GM12878 (cell line): Measurements from ENCODE around the gene UPF1. TPM values are rescaled to one million over a fixed set of nuclear protein-coding genes. Genes with fewer than 3 reads are reported as not detected.

Experiments
- ATAC-seq: fragments of 200-7000 bp; cut with Tn5 transposase; 3 replicates; pipeline ENCODE4 v1.9.1; 2020; ENCODE audit warnings: mild to moderate bottlenecking, moderate library complexity
- BruUV-seq: library from RNA; stranded (reverse); fragments of 400-500 nt; replicated peaks from 2 replicates; lab custom pipeline; 2021; lab: Mats Ljungman, UMichigan
- CTCF ChIA-PET: fragments of 300-600 bp; sonication (Branson Sonifier 250); formaldehyde crosslinking; extraction: SDS; loops from one replicate; lab custom pipeline; 2021; ENCODE audit warnings: inconsistent platforms; lab: Yijun Ruan, JAX
- POLR2A ChIA-PET: fragments of 350-600 bp; formaldehyde crosslinking; extraction: SDS; loops from one replicate; lab custom pipeline; 2021; ENCODE audit warnings: inconsistent platforms; lab: Charles Lee
- RAD21 ChIA-PET: fragments of 300-600 bp; sonication (Branson Sonifier 250); formaldehyde crosslinking; loops from one replicate; lab custom pipeline; 2023; ENCODE audit warnings: antibody characterized with exemption; ENCODE audit not compliant: unreplicated experiment; lab: Charles Lee
- SMC1A ChIA-PET: fragments of 300-600 bp; sonication (Branson Sonifier 250); formaldehyde crosslinking; loops from one replicate; lab custom pipeline; 2023; ENCODE audit not compliant: unreplicated experiment, uncharacterized antibody; lab: Charles Lee
- DNase-seq: peaks from one replicate; pipeline ENCODE4 v3.0.0-alpha.2; 2011; ENCODE audit warnings: low read depth, low spot score
- FAIRE-seq: peaks from 3 replicates; lab custom pipeline; 2011; peaks lifted over from hg19 to GRCh38; lab: Jason Lieb, UNC
- H2AFZ ChIP-seq: 2 replicates; pipeline ENCODE4 v1.6.0; 2011; ENCODE audit warnings: low read depth, low read length, control low read depth; ENCODE audit not compliant: control insufficient read depth
- H3K27ac ChIP-seq: 2 replicates; pipeline ENCODE4 v1.5.1; 2011; ENCODE audit warnings: control low read depth; ENCODE audit not compliant: control insufficient read depth, insufficient read depth
- H3K27me3 ChIP-seq, 2 experiments: replicated peaks in 1 of 2; 2 replicates each; pipeline versions ENCODE4 v1.6.0 to v1.6.1; 2011; ENCODE audit warnings: low read length in 1 of 2; ENCODE audit not compliant: control insufficient read depth in 2 of 2, insufficient read depth in 2 of 2
- H3K36me3 ChIP-seq, 2 experiments: 2 replicates each; pipeline ENCODE4 v1.5.1; 2011; ENCODE audit warnings: low read length in 1 of 2; ENCODE audit not compliant: control insufficient read depth in 2 of 2, insufficient read depth in 2 of 2
- H3K4me1 ChIP-seq: 2 replicates; pipeline ENCODE4 v1.6.1; 2011; ENCODE audit warnings: mild to moderate bottlenecking, low read length, moderate library complexity, mixed read lengths; ENCODE audit not compliant: control insufficient read depth, insufficient read depth
- H3K4me2 ChIP-seq: 2 replicates; pipeline ENCODE4 v1.6.0; 2011; ENCODE audit warnings: control low read depth; ENCODE audit not compliant: control insufficient read depth, insufficient read depth
- H3K4me3 ChIP-seq: fragments of 200-600 bp; sonication (generic); 2 replicates; pipeline ENCODE4 v1.5.1; 2016
- H3K79me2 ChIP-seq: 2 replicates; pipeline ENCODE4 v1.6.0; 2011; ENCODE audit warnings: low read length; ENCODE audit not compliant: control insufficient read depth, insufficient read depth
- H3K9ac ChIP-seq: 2 replicates; pipeline ENCODE4 v1.8.0; 2011; ENCODE audit warnings: low read length, control low read depth, mixed read lengths; ENCODE audit not compliant: control insufficient read depth, insufficient read depth
- H3K9me3 ChIP-seq: replicated peaks from 3 replicates; pipeline ENCODE4 v1.5.1; 2011; ENCODE audit warnings: mild to moderate bottlenecking, low read length; ENCODE audit not compliant: control insufficient read depth, insufficient read depth
- H4K20me1 ChIP-seq: 2 replicates; pipeline ENCODE4 v1.6.0; 2011; ENCODE audit not compliant: control insufficient read depth, insufficient read depth
- ASH2L ChIP-seq: fragments of 300-600, 200-600 bp; sonication (generic); IDR thresholded peaks from 2 replicates; pipeline ENCODE4 v1.6.1; 2017; ENCODE audit warnings: low read depth, mild to moderate bottlenecking, borderline replicate concordance
- E4F1 ChIP-seq: fragments of 450-650 bp; IDR thresholded peaks from 2 replicates; pipeline ENCODE4 v1.6.1; 2018; ENCODE audit warnings: borderline replicate concordance, mild to moderate bottlenecking; ENCODE audit not compliant: partially characterized antibody
- KAT2A ChIP-seq: conservative IDR thresholded peaks from 2 replicates; pipeline ENCODE4 v1.6.1; 2011; ENCODE audit warnings: low read depth, low read length; ENCODE audit not compliant: control insufficient read depth
- MEF2B ChIP-seq: fragments of 450-650 bp; IDR thresholded peaks from 2 replicates; pipeline ENCODE4 v1.6.1; 2018; ENCODE audit warnings: mild to moderate bottlenecking, moderate library complexity; ENCODE audit not compliant: partially characterized antibody, poor library complexity, severe bottlenecking
- SPI1 ChIP-seq: IDR thresholded peaks from 2 replicates; pipeline ENCODE4 v1.6.1; 2011; ENCODE audit warnings: low read depth, mild to moderate bottlenecking, low read length, moderate library complexity, borderline replicate concordance; ENCODE audit not compliant: insufficient read depth
- TBL1XR1 ChIP-seq: IDR thresholded peaks from 2 replicates; pipeline ENCODE4 v1.6.1; 2012; ENCODE audit warnings: low read depth, low read length, improper control_type of control experiment
- ZNF217 ChIP-seq: fragments of 450-650 bp; IDR thresholded peaks from 2 replicates; pipeline ENCODE4 v1.6.1; 2017; ENCODE audit warnings: antibody characterized with exemption, mild to moderate bottlenecking
- ZNF24 ChIP-seq: fragments of 450-650 bp; IDR thresholded peaks from 2 replicates; pipeline ENCODE4 v1.6.1; 2017; ENCODE audit warnings: antibody characterized with exemption, mild to moderate bottlenecking
- WGBS: methylation state at CpG from one replicate; pipeline ENCODE4 v1.1.6; 2016; ENCODE audit warnings: low lambda C conversion rate; ENCODE audit not compliant: insufficient replicate concordance, insufficient coverage; ENCODE audit errors: missing lambda C conversion rate; 5-methylcytosine and 5-hydroxymethylcytosine counted together
- in situ Hi-C: fragments of 300-500 bp; cut with MboI; formaldehyde crosslinking; loops from 9 replicates; pipeline ENCODE4 v1.14.3; 2018; ENCODE audit warnings: mixed read lengths
- intact Hi-C: fragments of 100-400 bp; cut with micrococcal nuclease; formaldehyde crosslinking; loops from one replicate; pipeline ENCODE4 v1.14.2; 2022; ENCODE audit not compliant: unreplicated experiment
- polyA plus RNA-seq, 11 experiments: library from polyadenylated mRNA; depleted of rRNA in 4 of 11; unstranded in 6 of 11; stranded (reverse) in 5 of 11; fragments of >200 nt; fragmentation: Nextera tagmentation in 4 of 11; fragmentation: Illumina TruSeq in 1 of 11; extraction: Ambion mirVana in 4 of 11; extraction: Trizol in 1 of 11; gene quantifications; 1 replicate in 1 of 11; 2 replicates in 10 of 11; pipeline versions ENCODE4 v1.2.1 to v1.2.3, GENCODE V29; 2011 to 2016; ENCODE audit warnings: inconsistent platforms in 2 of 11, missing spikeins in 2 of 11, low read depth in 1 of 11
- total RNA-seq, 4 experiments: library from RNA; depleted of rRNA in 3 of 4; stranded (reverse); fragments of >200 nt in 3 of 4; fragmentation: Illumina TruSeq in 1 of 4; extraction: Trizol in 1 of 4; gene quantifications; 2 replicates each; pipeline versions ENCODE4 v1.2.1 to v1.2.3, GENCODE V29; 2013 to 2021

The UPF1 gene
- total and polyA plus RNA-seq, 10 of the 15 experiments (the other 5 are each of a cell fraction or from before 2014, with no cell fraction given) = 0.58 to 80.9 (median 18.7) TPM

- TF ChIP-seq E4F1 (no peak), ZNF24 (no peak), ZNF217 (no peak), ASH2L (no peak), SPI1 (no peak)
Measured at GRCh38 chr19:18800079-18800478, 31.7 kb upstream of the UPF1 start (continued).

- RAD21 ChIA-PET = interaction anchor here (1.5 kb wide), 1 partner anchor 47 kb away, joined by 5 read pairs; no protein-coding TSS in a partner anchor
- no peaks in the 10 kb centered on the region for H3K4me1 ChIP-seq
- DNase-seq = no peak
- H2AFZ ChIP-seq = no peak overlapping the region
- H3K4me3 ChIP-seq = no peak overlapping the region
- H3K4me2 ChIP-seq = no peak overlapping the region
- no peak overlapping the region for H3K9ac ChIP-seq
- no peaks in the 10 kb centered on the region; the same call in 2 of the 3 replicates for H3K9me3 ChIP-seq
- no peaks in the 10 kb centered on the region for H4K20me1 ChIP-seq
- H3K27me3 ChIP-seq = peaks cover 3% of the 10 kb centered on the region in 2 experiments; a peak in 3 of 4 replicates
- CTCF ChIA-PET = no interaction called here
- SMC1A ChIA-PET = no interaction called here
- WGBS = 37% methylated on average over 10 of the region's 10 CpGs
- FAIRE-seq = no peak
- intact Hi-C loops = no loop called here
- no peak for ATAC-seq
- in situ Hi-C loops = no loop called here
- no peaks in the 10 kb centered on the region for H3K79me2 ChIP-seq
- TF ChIP-seq TBL1XR1 (no peak), KAT2A (no peak), MEF2B (no peak)
- no peak overlapping the region for H3K27ac ChIP-seq
- H3K36me3 ChIP-seq = no peaks in the 10 kb centered on the region
- no TSS peak for BruUV-seq
- POLR2A ChIA-PET = no interaction called here
Measured at GRCh38 chr19:18800636-18801035, 31.1 kb upstream of the UPF1 start.
